Eye (tissue), 1 donor: ENCODE data around the gene STAT5B.
"Not testable (repeated sequence)": the region's sequence is repeated elsewhere in the genome, so short reads cannot be mapped to it uniquely, and the experiment has no call there.

ENCODE experiments used
- DNase-seq: peaks from one replicate; pipeline ENCODE4 v3.0.0-alpha.2; 2015

The STAT5B gene

DNA sequence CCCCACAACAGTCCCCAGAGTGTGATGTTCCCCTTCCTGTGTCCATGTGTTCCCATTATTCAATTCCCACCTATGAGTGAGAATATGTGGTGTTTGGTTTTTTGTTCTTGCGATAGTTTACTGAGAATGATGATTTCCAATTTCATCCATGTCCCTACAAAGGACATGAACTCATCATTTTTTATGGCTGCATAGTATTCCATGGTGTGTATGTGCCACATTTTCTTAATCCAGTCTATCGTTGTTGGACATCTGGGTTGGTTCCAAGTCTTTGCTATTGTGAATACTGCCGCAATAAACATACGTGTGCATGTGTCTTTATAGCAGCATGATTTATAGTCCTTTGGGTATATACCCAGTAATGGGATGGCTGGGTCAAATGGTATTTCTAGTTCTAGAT is 11.8 kb downstream of the STAT5B start:
- DNase-seq = not testable (repeated sequence)

DNA sequence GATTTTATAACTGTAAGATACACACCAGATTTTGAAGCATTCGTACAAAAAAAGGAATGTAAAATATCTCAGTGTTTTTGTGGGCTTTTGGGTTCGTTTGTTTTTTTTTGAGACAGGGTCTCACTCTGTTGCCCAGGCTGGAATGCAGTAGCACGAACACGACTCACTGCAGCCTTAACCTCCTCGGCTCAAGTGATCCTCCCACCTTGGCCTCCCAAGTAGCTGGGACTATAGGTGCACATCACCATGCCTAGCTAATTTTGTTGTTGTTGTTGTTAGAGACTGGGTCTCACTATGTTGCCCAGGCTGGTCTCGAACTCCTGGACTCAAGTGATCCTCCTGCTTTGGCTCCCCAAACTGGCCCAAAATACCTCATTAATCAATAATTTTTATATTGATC is 15.9 kb downstream of the STAT5B start:
- DNase-seq = no peak

DNA sequence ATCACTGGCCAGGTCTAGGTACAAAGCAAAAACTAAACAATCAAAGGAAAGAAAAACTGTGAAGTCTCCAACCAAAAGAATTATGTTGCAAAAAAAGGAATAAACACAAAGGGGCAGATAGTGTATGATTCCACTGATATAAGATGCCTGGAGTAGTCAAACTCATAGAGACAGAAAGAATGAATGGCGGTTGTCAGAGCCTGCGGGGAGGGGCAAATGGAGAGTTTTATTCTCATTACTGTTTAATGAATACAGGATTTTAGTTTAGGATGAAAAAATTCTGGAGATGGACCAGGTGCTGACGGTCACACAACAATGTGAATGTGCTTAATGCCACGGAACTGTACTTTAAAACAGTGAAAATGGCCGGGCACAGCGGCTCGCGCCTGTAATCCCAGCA is 20.7 kb downstream of the STAT5B start:
- no peak for DNase-seq

DNA sequence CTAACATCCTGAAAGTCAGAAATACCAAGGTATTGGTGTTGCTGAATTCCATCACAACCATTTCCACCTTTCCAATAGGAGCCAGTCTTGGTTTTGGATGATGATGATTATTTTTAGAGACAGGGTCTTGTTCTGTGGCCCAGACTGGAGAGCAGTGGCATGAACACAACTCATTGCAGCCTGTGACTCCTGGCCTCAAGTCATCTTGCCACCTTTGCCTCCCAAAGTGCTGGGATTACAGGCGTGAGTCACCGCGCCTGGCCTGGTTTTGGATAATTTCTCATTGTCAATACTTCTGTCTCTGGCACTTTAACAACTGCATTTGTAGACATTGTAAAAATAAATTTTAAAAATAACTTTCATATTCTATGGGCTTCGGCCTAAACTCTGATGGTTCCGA is 22.6 kb downstream of the STAT5B start:
- DNase-seq = no peak

- DNase-seq = no peak
Measured at GRCh38 chr17:42252597-42253550, 23.3 kb downstream of the STAT5B start.

GRCh38 chr17:42251115-42251514 is 25.1 kb downstream of the STAT5B start:
- DNase-seq = no peak

GRCh38 chr17:42249681-42250446 is 26.3 kb downstream of the STAT5B start:
- DNase-seq = no peak

GRCh38 chr17:42248351-42249179 is 27.6 kb downstream of the STAT5B start:
- peak; percentile 69 for DNase-seq

DNA sequence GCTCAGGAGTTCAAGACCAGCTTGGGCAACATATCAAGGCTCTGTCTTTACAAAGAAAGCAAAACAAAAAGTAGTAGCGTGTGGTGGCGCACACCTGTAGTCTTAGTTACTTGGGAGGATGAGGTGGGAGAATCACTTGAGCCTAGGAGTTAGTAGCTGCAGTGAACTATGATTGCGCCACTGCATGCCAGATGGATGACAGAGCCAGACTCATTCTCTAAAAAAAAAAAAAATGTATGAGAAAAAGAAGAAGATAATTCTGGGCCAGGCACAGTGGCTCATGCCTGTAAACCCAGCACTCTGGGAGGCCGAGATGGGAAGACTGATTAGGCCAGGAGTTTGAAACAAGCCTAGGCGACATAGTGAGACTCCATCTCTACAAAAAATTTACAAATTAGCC is 28.5 kb downstream of the STAT5B start:
- DNase-seq = no peak

- DNase-seq = no peak
Measured at GRCh38 chr17:42246515-42246914, 29.7 kb downstream of the STAT5B start.

- DNase-seq = not testable (repeated sequence)
Measured at GRCh38 chr17:42245183-42245582, 31.0 kb downstream of the STAT5B start.

DNA sequence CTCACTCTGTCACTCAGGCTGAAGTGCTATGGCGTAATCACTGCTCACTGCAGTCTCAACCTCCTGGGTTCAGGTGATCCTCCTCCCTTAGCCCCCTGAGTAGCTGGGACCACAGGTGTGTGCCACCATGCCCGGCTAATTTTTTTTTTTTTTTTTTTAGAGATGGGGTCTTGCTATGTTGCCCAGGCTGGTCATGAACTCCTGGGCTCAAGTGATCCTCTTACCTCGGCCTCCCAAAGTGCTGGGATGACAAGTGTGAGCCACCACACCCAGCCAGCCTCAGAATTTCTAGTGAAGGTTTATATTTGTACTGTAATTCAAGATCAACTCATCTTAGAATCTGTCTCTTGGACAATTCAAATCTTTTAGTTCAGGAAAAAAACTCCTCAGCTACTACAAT is 32.1 kb downstream of the STAT5B start:
- not testable (repeated sequence) for DNase-seq

- no peak for DNase-seq
Measured at GRCh38 chr17:42243493-42243982, 32.7 kb downstream of the STAT5B start.

- DNase-seq = no peak
Measured at GRCh38 chr17:42241871-42242270, 34.3 kb downstream of the STAT5B start.

GRCh38 chr17:42240863-42241262 is 35.3 kb downstream of the STAT5B start:
- not testable (repeated sequence) for DNase-seq

DNA sequence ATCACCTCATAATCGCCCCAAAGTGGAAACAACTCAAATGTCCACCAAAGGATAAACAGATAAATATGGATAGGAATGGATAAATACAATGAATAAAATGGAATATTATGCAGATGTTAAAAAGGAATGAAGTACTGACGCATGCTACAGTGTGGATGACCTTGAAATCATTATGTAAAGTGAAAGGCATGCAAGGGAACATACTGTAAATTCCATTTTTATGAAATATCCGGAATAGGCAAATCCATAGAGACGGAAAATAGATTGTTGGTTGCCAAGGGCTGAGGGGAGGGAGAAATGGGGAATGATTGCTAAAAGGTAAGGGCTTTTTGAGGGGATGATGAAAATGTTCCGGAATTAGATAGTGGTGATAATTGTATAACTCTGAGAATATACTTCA is 36.0 kb downstream of the STAT5B start:
- no peak for DNase-seq

DNA sequence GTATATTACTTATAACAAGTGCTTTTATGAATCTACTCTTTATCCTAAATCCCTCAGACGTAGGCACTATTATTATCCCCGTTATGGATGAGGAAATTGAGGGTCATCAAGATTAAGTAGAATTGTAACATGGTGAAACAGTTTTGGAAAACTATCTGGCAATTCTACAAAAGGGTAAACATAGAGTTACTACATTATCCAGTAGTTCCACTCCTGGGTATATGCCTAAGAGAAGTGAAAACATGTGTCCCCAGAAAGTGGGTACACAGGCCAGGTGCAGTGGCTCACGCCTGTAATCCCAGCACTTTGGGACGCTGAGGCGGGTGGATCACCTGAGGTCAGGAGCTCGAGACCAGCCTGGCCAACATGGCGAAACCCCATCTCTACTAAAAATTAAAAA is 36.6 kb downstream of the STAT5B start:
- DNase-seq = not testable (repeated sequence)

DNA sequence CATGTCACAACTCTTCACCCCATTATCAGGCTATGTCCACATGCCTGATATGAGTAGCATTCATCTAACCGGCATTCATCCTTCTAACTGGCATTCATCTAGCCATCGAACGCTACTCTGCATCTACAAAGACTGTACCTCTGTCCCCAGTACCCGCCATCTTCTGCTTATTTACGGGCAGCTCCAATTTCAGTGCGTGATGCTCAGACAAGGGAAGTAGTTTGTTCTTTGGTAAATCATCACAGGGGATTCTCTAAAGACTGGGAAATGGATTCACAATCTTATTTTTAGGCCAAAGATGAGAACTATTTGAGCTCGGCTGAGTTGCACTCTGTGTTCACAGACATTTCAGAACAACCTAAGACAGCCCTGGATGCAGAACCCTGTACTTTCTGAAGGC is 39.4 kb downstream of the STAT5B start:
- DNase-seq = no peak

DNA sequence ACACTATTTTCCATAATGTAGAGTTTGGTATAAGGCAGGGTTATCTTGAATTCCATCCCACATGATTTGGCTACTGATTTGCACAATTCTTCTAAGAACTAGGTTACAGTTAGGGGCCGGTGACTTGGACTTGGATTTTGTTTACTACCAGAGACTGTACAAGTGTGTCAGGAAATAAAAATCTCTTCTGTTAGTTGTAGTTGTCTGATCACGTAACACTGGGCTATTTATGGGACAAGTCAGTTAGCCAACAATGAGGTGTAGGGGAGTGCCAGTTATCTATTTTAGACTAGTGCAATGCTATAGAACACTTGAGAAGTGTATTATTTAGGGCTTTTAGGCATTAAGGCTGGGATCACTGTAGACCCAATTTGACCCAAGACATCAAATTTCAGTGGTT is 42.2 kb downstream of the STAT5B start:
- DNase-seq = no peak

DNA sequence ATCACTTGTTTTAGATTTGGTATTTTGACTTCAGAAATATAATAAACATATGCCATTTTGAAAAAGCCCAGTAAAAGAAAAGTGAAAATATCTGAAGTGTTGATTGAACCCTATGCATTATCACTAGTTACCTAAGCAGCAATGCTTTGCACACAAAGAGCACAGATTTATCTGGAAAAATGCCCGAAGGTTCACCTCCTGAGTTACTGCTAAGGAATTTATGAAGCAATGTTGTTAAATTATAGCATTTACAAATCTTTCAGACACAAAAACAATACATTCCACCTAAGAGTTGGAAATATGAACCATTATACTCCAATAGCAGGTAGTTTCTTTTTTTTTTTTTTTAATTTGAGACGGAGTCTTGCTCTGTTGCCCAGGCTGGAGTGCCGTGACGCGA is 43.0 kb downstream of the STAT5B start:
- no peak for DNase-seq

- DNase-seq = no peak
Measured at GRCh38 chr17:42230225-42230624, 46.0 kb downstream of the STAT5B start.

GRCh38 chr17:42227849-42228700 is 48.1 kb downstream of the STAT5B start:
- DNase-seq = no peak
